GM12878 (cell line): ENCODE measurements around the gene EPHA4. TPM values are rescaled to one million over a fixed set of nuclear protein-coding genes. Genes with fewer than 3 reads are reported as not detected.

Experiments used
- ATAC-seq: fragments of 200-7000 bp; cut with Tn5 transposase; 3 replicates; pipeline ENCODE4 v1.9.1; 2020; ENCODE audit warnings: mild to moderate bottlenecking, moderate library complexity
- BruUV-seq: library from RNA; stranded (reverse); fragments of 400-500 nt; replicated peaks from 2 replicates; lab custom pipeline; 2021; lab: Mats Ljungman, UMichigan
- CTCF ChIA-PET: fragments of 300-600 bp; sonication (Branson Sonifier 250); formaldehyde crosslinking; extraction: SDS; loops from one replicate; lab custom pipeline; 2021; ENCODE audit warnings: inconsistent platforms; lab: Yijun Ruan, JAX
- POLR2A ChIA-PET: fragments of 350-600 bp; formaldehyde crosslinking; extraction: SDS; loops from one replicate; lab custom pipeline; 2021; ENCODE audit warnings: inconsistent platforms; lab: Charles Lee
- RAD21 ChIA-PET: fragments of 300-600 bp; sonication (Branson Sonifier 250); formaldehyde crosslinking; loops from one replicate; lab custom pipeline; 2023; ENCODE audit warnings: antibody characterized with exemption; ENCODE audit not compliant: unreplicated experiment; lab: Charles Lee
- SMC1A ChIA-PET: fragments of 300-600 bp; sonication (Branson Sonifier 250); formaldehyde crosslinking; loops from one replicate; lab custom pipeline; 2023; ENCODE audit not compliant: unreplicated experiment, uncharacterized antibody; lab: Charles Lee
- DNase-seq: peaks from one replicate; pipeline ENCODE4 v3.0.0-alpha.2; 2011; ENCODE audit warnings: low read depth, low spot score
- FAIRE-seq: peaks from 3 replicates; lab custom pipeline; 2011; peaks lifted over from hg19 to GRCh38; lab: Jason Lieb, UNC
- H2AFZ ChIP-seq: 2 replicates; pipeline ENCODE4 v1.6.0; 2011; ENCODE audit warnings: low read depth, low read length, control low read depth; ENCODE audit not compliant: control insufficient read depth
- H3K27ac ChIP-seq: 2 replicates; pipeline ENCODE4 v1.5.1; 2011; ENCODE audit warnings: control low read depth; ENCODE audit not compliant: control insufficient read depth, insufficient read depth
- H3K27me3 ChIP-seq, 2 experiments: replicated peaks in 1 of 2; 2 replicates each; pipeline versions ENCODE4 v1.6.0 to v1.6.1; 2011; ENCODE audit warnings: low read length in 1 of 2; ENCODE audit not compliant: control insufficient read depth in 2 of 2, insufficient read depth in 2 of 2
- H3K36me3 ChIP-seq, 2 experiments: 2 replicates each; pipeline ENCODE4 v1.5.1; 2011; ENCODE audit warnings: low read length in 1 of 2; ENCODE audit not compliant: control insufficient read depth in 2 of 2, insufficient read depth in 2 of 2
- H3K4me1 ChIP-seq: 2 replicates; pipeline ENCODE4 v1.6.1; 2011; ENCODE audit warnings: mild to moderate bottlenecking, low read length, moderate library complexity, mixed read lengths; ENCODE audit not compliant: control insufficient read depth, insufficient read depth
- H3K4me2 ChIP-seq: 2 replicates; pipeline ENCODE4 v1.6.0; 2011; ENCODE audit warnings: control low read depth; ENCODE audit not compliant: control insufficient read depth, insufficient read depth
- H3K4me3 ChIP-seq: fragments of 200-600 bp; sonication (generic); 2 replicates; pipeline ENCODE4 v1.5.1; 2016
- H3K79me2 ChIP-seq: 2 replicates; pipeline ENCODE4 v1.6.0; 2011; ENCODE audit warnings: low read length; ENCODE audit not compliant: control insufficient read depth, insufficient read depth
- H3K9ac ChIP-seq: 2 replicates; pipeline ENCODE4 v1.8.0; 2011; ENCODE audit warnings: low read length, control low read depth, mixed read lengths; ENCODE audit not compliant: control insufficient read depth, insufficient read depth
- H3K9me3 ChIP-seq: replicated peaks from 3 replicates; pipeline ENCODE4 v1.5.1; 2011; ENCODE audit warnings: mild to moderate bottlenecking, low read length; ENCODE audit not compliant: control insufficient read depth, insufficient read depth
- H4K20me1 ChIP-seq: 2 replicates; pipeline ENCODE4 v1.6.0; 2011; ENCODE audit not compliant: control insufficient read depth, insufficient read depth
- CEBPB ChIP-seq, 2 experiments: fragments of 150-350 bp in 1 of 2; IDR thresholded peaks; 2 replicates each; pipeline ENCODE4 v1.6.1; 2012 to 2014; ENCODE audit warnings: low read depth in 2 of 2, low read length in 2 of 2, borderline replicate concordance in 1 of 2, inconsistent platforms in 1 of 2
- CHD2 ChIP-seq: IDR thresholded peaks from 2 replicates; pipeline ENCODE4 v1.6.1; 2011; ENCODE audit warnings: low read depth, low read length, improper control_type of control experiment, borderline replicate concordance
- ESRRA ChIP-seq: IDR thresholded peaks from 2 replicates; pipeline ENCODE4 v1.6.1; 2012; ENCODE audit warnings: mild to moderate bottlenecking, low read length, improper control_type of control experiment
- HCFC1 ChIP-seq: fragments of 150-350 bp; IDR thresholded peaks from 2 replicates; pipeline ENCODE4 v1.6.1; 2014; ENCODE audit warnings: low read length
- MEF2B ChIP-seq: fragments of 450-650 bp; IDR thresholded peaks from 2 replicates; pipeline ENCODE4 v1.6.1; 2018; ENCODE audit warnings: mild to moderate bottlenecking, moderate library complexity; ENCODE audit not compliant: partially characterized antibody, poor library complexity, severe bottlenecking
- SPI1 ChIP-seq: IDR thresholded peaks from 2 replicates; pipeline ENCODE4 v1.6.1; 2011; ENCODE audit warnings: low read depth, mild to moderate bottlenecking, low read length, moderate library complexity, borderline replicate concordance; ENCODE audit not compliant: insufficient read depth
- TCF7 ChIP-seq: IDR thresholded peaks from 2 replicates; pipeline ENCODE4 v1.6.1; 2014; ENCODE audit warnings: antibody characterized with exemption, borderline replicate concordance
- WGBS: methylation state at CpG from one replicate; pipeline ENCODE4 v1.1.6; 2016; ENCODE audit warnings: low lambda C conversion rate; ENCODE audit not compliant: insufficient replicate concordance, insufficient coverage; ENCODE audit errors: missing lambda C conversion rate; 5-methylcytosine and 5-hydroxymethylcytosine counted together
- in situ Hi-C: fragments of 300-500 bp; cut with MboI; formaldehyde crosslinking; loops from 9 replicates; pipeline ENCODE4 v1.14.3; 2018; ENCODE audit warnings: mixed read lengths
- intact Hi-C: fragments of 100-400 bp; cut with micrococcal nuclease; formaldehyde crosslinking; loops from one replicate; pipeline ENCODE4 v1.14.2; 2022; ENCODE audit not compliant: unreplicated experiment
- polyA plus RNA-seq, 11 experiments: library from polyadenylated mRNA; depleted of rRNA in 4 of 11; unstranded in 6 of 11; stranded (reverse) in 5 of 11; fragments of >200 nt; fragmentation: Nextera tagmentation in 4 of 11; fragmentation: Illumina TruSeq in 1 of 11; extraction: Ambion mirVana in 4 of 11; extraction: Trizol in 1 of 11; gene quantifications; 1 replicate in 1 of 11; 2 replicates in 10 of 11; pipeline versions ENCODE4 v1.2.1 to v1.2.3, GENCODE V29; 2011 to 2016; ENCODE audit warnings: inconsistent platforms in 2 of 11, missing spikeins in 2 of 11, low read depth in 1 of 11
- total RNA-seq, 4 experiments: library from RNA; depleted of rRNA in 3 of 4; stranded (reverse); fragments of >200 nt in 3 of 4; fragmentation: Illumina TruSeq in 1 of 4; extraction: Trizol in 1 of 4; gene quantifications; 2 replicates each; pipeline versions ENCODE4 v1.2.1 to v1.2.3, GENCODE V29; 2013 to 2021
- TF ChIP-seq, protein P1 (sequence below): fragments of 450-650 bp; IDR thresholded peaks from 2 replicates; pipeline ENCODE4 v1.6.1; 2017; ENCODE audit warnings: mild to moderate bottlenecking, moderate library complexity
- TF ChIP-seq, protein P2 (sequence below): fragments of 450-650 bp; IDR thresholded peaks from 2 replicates; pipeline ENCODE4 v1.6.1; 2017; ENCODE audit warnings: mild to moderate bottlenecking, moderate library complexity
- TF ChIP-seq, protein P3 (sequence below): IDR thresholded peaks from 2 replicates; pipeline ENCODE4 v1.6.1; 2012; ENCODE audit warnings: low read depth, low read length, improper control_type of control experiment

EPHA4 gene
- total and polyA plus RNA-seq, 10 of the 15 experiments (the other 5 are each of a cell fraction or from before 2014, with no cell fraction given), result 0.06 to 1.5 (median 0.33) TPM; not detected in 1

DNA sequence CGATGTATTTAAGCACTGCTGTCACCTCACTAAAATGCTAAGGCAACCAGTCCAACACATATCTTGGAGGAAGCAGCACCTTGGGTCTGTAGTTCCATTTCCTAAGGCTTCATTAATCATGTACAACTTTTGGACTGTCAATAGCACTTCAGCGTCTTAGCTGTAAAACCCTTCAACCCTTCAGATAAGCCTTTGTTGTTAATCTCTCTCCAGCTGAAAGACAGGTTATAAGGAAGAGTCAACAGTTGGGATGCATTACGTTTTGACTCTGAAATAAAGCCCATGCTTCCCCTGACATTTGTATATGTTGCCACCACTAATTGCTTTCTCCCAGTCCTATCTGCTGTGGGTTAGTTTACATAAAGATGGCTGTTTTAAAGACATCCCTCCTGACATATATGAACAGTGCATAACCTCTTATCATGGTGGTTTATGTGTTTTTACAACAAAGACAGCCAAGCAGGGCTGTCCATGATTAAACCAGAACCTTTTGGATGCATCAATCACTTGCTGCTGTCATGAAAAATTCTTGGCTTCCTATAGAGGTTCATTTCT lies 81.5 kb downstream of the EPHA4 start:
- H3K4me2 ChIP-seq, result no peak overlapping the region
- no peak overlapping the region for H2AFZ ChIP-seq
- H3K27ac ChIP-seq, result no peak overlapping the region
- H3K79me2 ChIP-seq, result no peaks in the 10 kb centered on the region
- no peak for ATAC-seq
- FAIRE-seq, result no peak
- 8% methylated on average over 3 of the region's 3 CpGs for WGBS
- no TSS peak for BruUV-seq
- ChIA-PET CTCF (no interaction called here), POLR2A (no interaction called here), SMC1A (interaction anchor here (0.6 to 0.7 kb wide), 2 partner anchors 118 to 509 kb away, joined by 3 read pairs; no protein-coding TSS in a partner anchor), RAD21 (no interaction called here)
- intact Hi-C loops, result no loop called here
- in situ Hi-C loops, result no loop called here
- no peaks in the 10 kb centered on the region for H3K9me3 ChIP-seq
- no peaks in the 10 kb centered on the region for H3K36me3 ChIP-seq
- no peak overlapping the region for H3K4me3 ChIP-seq
- H3K27me3 ChIP-seq, result no peaks in the 10 kb centered on the region
- DNase-seq, result no peak
- H3K4me1 ChIP-seq, result no peaks in the 10 kb centered on the region
- H3K9ac ChIP-seq, result no peak overlapping the region
- H4K20me1 ChIP-seq, result no peaks in the 10 kb centered on the region
- TF ChIP-seq, protein P1, sequence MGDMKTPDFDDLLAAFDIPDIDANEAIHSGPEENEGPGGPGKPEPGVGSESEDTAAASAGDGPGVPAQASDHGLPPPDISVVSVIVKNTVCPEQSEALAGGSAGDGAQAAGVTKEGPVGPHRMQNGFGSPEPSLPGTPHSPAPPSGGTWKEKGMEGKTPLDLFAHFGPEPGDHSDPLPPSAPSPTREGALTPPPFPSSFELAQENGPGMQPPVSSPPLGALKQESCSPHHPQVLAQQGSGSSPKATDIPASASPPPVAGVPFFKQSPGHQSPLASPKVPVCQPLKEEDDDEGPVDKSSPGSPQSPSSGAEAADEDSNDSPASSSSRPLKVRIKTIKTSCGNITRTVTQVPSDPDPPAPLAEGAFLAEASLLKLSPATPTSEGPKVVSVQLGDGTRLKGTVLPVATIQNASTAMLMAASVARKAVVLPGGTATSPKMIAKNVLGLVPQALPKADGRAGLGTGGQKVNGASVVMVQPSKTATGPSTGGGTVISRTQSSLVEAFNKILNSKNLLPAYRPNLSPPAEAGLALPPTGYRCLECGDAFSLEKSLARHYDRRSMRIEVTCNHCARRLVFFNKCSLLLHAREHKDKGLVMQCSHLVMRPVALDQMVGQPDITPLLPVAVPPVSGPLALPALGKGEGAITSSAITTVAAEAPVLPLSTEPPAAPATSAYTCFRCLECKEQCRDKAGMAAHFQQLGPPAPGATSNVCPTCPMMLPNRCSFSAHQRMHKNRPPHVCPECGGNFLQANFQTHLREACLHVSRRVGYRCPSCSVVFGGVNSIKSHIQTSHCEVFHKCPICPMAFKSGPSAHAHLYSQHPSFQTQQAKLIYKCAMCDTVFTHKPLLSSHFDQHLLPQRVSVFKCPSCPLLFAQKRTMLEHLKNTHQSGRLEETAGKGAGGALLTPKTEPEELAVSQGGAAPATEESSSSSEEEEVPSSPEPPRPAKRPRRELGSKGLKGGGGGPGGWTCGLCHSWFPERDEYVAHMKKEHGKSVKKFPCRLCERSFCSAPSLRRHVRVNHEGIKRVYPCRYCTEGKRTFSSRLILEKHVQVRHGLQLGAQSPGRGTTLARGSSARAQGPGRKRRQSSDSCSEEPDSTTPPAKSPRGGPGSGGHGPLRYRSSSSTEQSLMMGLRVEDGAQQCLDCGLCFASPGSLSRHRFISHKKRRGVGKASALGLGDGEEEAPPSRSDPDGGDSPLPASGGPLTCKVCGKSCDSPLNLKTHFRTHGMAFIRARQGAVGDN, result no peak
- TF ChIP-seq SPI1, result no peak
- TF ChIP-seq TCF7, result no peak
- TF ChIP-seq, protein P2, sequence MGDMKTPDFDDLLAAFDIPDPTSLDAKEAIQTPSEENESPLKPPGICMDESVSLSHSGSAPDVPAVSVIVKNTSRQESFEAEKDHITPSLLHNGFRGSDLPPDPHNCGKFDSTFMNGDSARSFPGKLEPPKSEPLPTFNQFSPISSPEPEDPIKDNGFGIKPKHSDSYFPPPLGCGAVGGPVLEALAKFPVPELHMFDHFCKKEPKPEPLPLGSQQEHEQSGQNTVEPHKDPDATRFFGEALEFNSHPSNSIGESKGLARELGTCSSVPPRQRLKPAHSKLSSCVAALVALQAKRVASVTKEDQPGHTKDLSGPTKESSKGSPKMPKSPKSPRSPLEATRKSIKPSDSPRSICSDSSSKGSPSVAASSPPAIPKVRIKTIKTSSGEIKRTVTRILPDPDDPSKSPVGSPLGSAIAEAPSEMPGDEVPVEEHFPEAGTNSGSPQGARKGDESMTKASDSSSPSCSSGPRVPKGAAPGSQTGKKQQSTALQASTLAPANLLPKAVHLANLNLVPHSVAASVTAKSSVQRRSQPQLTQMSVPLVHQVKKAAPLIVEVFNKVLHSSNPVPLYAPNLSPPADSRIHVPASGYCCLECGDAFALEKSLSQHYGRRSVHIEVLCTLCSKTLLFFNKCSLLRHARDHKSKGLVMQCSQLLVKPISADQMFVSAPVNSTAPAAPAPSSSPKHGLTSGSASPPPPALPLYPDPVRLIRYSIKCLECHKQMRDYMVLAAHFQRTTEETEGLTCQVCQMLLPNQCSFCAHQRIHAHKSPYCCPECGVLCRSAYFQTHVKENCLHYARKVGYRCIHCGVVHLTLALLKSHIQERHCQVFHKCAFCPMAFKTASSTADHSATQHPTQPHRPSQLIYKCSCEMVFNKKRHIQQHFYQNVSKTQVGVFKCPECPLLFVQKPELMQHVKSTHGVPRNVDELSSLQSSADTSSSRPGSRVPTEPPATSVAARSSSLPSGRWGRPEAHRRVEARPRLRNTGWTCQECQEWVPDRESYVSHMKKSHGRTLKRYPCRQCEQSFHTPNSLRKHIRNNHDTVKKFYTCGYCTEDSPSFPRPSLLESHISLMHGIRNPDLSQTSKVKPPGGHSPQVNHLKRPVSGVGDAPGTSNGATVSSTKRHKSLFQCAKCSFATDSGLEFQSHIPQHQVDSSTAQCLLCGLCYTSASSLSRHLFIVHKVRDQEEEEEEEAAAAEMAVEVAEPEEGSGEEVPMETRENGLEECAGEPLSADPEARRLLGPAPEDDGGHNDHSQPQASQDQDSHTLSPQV, result no peak
- TF ChIP-seq, protein P3, sequence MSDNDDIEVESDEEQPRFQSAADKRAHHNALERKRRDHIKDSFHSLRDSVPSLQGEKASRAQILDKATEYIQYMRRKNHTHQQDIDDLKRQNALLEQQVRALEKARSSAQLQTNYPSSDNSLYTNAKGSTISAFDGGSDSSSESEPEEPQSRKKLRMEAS, result no peak
- TF ChIP-seq CEBPB (IDR thresholded peaks at IDR 0.05; ENCODE audit: borderline replicate concordance in 1 of 2, low read depth in 2 of 2, low read length in 2 of 2), result no peak
- TF ChIP-seq CHD2, result no peak
- no peak for TF ChIP-seq MEF2B
- no peak for TF ChIP-seq ESRRA
- no peak for TF ChIP-seq HCFC1
